Liver (tissue), 9 donors: ENCODE data around the gene ATP11A. TPM values are rescaled to one million over a fixed set of nuclear protein-coding genes. Genes with fewer than 3 reads are reported as not detected.

Source experiments
- DNase-seq: peaks from one replicate; pipeline ENCODE4 v3.0.0-alpha.2; 2017; ENCODE audit warnings: low spot score
- H3K27ac ChIP-seq, 2 donors: one replicate each; pipeline ENCODE4 v1.7.0; 2013; ENCODE audit warnings: inconsistent platforms in 2 of 2, low read length in 2 of 2, control low read depth in 1 of 2, low read depth in 1 of 2, mild to moderate bottlenecking in 1 of 2
- H3K27me3 ChIP-seq, 4 donors: one replicate each; pipeline versions ENCODE4 v1.6.1 to v1.7.0; 2013; ENCODE audit warnings: low read length in 3 of 4, inconsistent platforms in 1 of 4, mild to moderate bottlenecking in 1 of 4, moderate library complexity in 1 of 4; ENCODE audit not compliant: control insufficient read depth in 4 of 4, insufficient read depth in 4 of 4
- H3K36me3 ChIP-seq, 4 donors: one replicate each; pipeline versions ENCODE4 v1.6.1 to v1.7.0; 2013; ENCODE audit warnings: low read length in 3 of 4, mild to moderate bottlenecking in 3 of 4, low read depth in 1 of 4, moderate library complexity in 1 of 4; ENCODE audit not compliant: control insufficient read depth in 4 of 4, insufficient read depth in 3 of 4
- H3K4me1 ChIP-seq, 4 donors: one replicate each; pipeline versions ENCODE4 v1.6.1 to v1.7.0; 2013; ENCODE audit warnings: low read length in 3 of 4, mild to moderate bottlenecking in 3 of 4, moderate library complexity in 1 of 4; ENCODE audit not compliant: control insufficient read depth in 4 of 4, insufficient read depth in 4 of 4
- H3K4me3 ChIP-seq, 3 donors: one replicate each; pipeline versions ENCODE4 v1.6.1 to v1.7.0; 2013; ENCODE audit warnings: low read length in 3 of 3, control low read depth in 1 of 3, low read depth in 1 of 3, mild to moderate bottlenecking in 1 of 3
- H3K9ac ChIP-seq, 2 donors: one replicate each; pipeline ENCODE4 v1.7.0; 2013; ENCODE audit warnings: low read length in 2 of 2, mild to moderate bottlenecking in 2 of 2, moderate library complexity in 2 of 2, control low read depth in 1 of 2, low read depth in 1 of 2
- H3K9me3 ChIP-seq, 4 donors: one replicate each; pipeline versions ENCODE4 v1.6.1 to v1.7.0; 2013; ENCODE audit warnings: low read length in 3 of 4; ENCODE audit not compliant: control insufficient read depth in 4 of 4
- CTCF ChIP-seq: fragments of 150-350 bp; IDR thresholded peaks from 2 replicates; pipeline ENCODE4 v1.5.1; 2017; ENCODE audit warnings: improper control_type of control experiment, low read depth, low read length; ENCODE audit not compliant: missing input control
- EGR1 ChIP-seq, 2 donors: IDR thresholded peaks; 2 replicates each; pipeline ENCODE4 v1.6.1; 2016 to 2018; ENCODE audit warnings: antibody characterized with exemption in 2 of 2, low read depth in 2 of 2
- FOXA1 ChIP-seq: IDR thresholded peaks from 2 replicates; pipeline ENCODE4 v1.6.1; 2016; ENCODE audit warnings: antibody characterized with exemption
- GABPA ChIP-seq, 2 donors: IDR thresholded peaks in 1 of 2; conservative IDR thresholded peaks in 1 of 2; 2 replicates each; pipeline ENCODE4 v1.6.1; 2016; ENCODE audit warnings: antibody characterized with exemption in 2 of 2, mild to moderate bottlenecking in 1 of 2, moderate library complexity in 1 of 2
- HNF4A ChIP-seq, 2 donors: conservative IDR thresholded peaks; 2 replicates each; pipeline ENCODE4 v1.6.1; 2016; ENCODE audit warnings: antibody characterized with exemption in 2 of 2, mild to moderate bottlenecking in 2 of 2
- HNF4G ChIP-seq: IDR thresholded peaks from 2 replicates; pipeline ENCODE4 v1.6.1; 2016; ENCODE audit warnings: antibody characterized with exemption
- JUND ChIP-seq, 2 donors: IDR thresholded peaks; 2 replicates each; pipeline ENCODE4 v1.6.1; 2016; ENCODE audit warnings: antibody characterized with exemption in 2 of 2
- NR2F2 ChIP-seq: IDR thresholded peaks from 2 replicates; pipeline ENCODE4 v1.6.1; 2016; ENCODE audit warnings: antibody characterized with exemption
- RAD21 ChIP-seq, 2 donors: IDR thresholded peaks; 2 replicates each; pipeline ENCODE4 v1.6.1; 2016; ENCODE audit warnings: antibody characterized with exemption in 2 of 2, mild to moderate bottlenecking in 2 of 2
- REST ChIP-seq: IDR thresholded peaks from 2 replicates; pipeline ENCODE4 v1.6.1; 2016; ENCODE audit warnings: antibody characterized with exemption, mild to moderate bottlenecking
- RXRA ChIP-seq, 2 donors: IDR thresholded peaks; 2 replicates each; pipeline ENCODE4 v1.6.1; 2017 to 2018; ENCODE audit warnings: antibody characterized with exemption in 2 of 2, mild to moderate bottlenecking in 1 of 2
- SP1 ChIP-seq: IDR thresholded peaks from 2 replicates; pipeline ENCODE4 v1.6.1; 2018; ENCODE audit warnings: antibody characterized with exemption, mild to moderate bottlenecking
- TAF1 ChIP-seq: conservative IDR thresholded peaks from 2 replicates; pipeline ENCODE4 v1.6.1; 2016; ENCODE audit warnings: antibody characterized with exemption, mild to moderate bottlenecking
- YY1 ChIP-seq: IDR thresholded peaks from 2 replicates; pipeline ENCODE4 v1.6.1; 2016; ENCODE audit warnings: antibody characterized with exemption, mild to moderate bottlenecking
- ZBTB33 ChIP-seq: IDR thresholded peaks from 2 replicates; pipeline ENCODE4 v1.6.1; 2016; ENCODE audit warnings: antibody characterized with exemption
- WGBS: extraction: QIAGEN DNeasy Blood & Tissue Kit; methylation state at CpG from one replicate; pipeline ENCODE4 v1.1.7; 2013; 5-methylcytosine and 5-hydroxymethylcytosine counted together
- polyA plus RNA-seq, 2 donors: library from polyadenylated mRNA; stranded (reverse) in 1 of 2; unstranded in 1 of 2; fragments of 200-250 nt in 1 of 2; fragments of >200 nt in 1 of 2; fragmentation: Nextera tagmentation in 1 of 2; extraction: Ambion mirVana in 1 of 2; gene quantifications; one replicate each; pipeline versions ENCODE4 v1.2.1 to v1.2.3, GENCODE V29; 2013 to 2015
- total RNA-seq, 2 donors: library from RNA; depleted of rRNA; stranded (reverse); fragments of >200 nt; gene quantifications; one replicate each; pipeline ENCODE4 v1.2.3, GENCODE V29; 2014
- donor health status: healthy.
- donor health status: healthy.
- donor health status: healthy.
- donor health status: healthy.
- donor health status: healthy.

ATP11A gene
- total and polyA plus RNA-seq, 4 donors, result 8.7 to 27.9 (median 13.8) TPM

GRCh38 chr13:112876305-112877000 lies 186.6 kb downstream of the ATP11A start:
- no peak overlapping the region for H3K27ac ChIP-seq
- TF ChIP-seq SP1 (no peak), CTCF (no peak), HNF4G (no peak), TAF1 (no peak), YY1 (no peak), ZBTB33 (no peak), EGR1 (IDR thresholded peaks at IDR 0.05; ENCODE audit: low read depth in 2 of 2) (no peak), GABPA (IDR thresholded peaks at IDR 0.05 in 1 of 2, conservative IDR thresholded peaks at IDR 0.05 in 1 of 2) (no peak), HNF4A (conservative IDR thresholded peaks at IDR 0.05) (no peak), FOXA1 (no peak), JUND (IDR thresholded peaks at IDR 0.05) (no peak)
- no peak overlapping the region for H3K4me3 ChIP-seq
- no peaks in the 10 kb centered on the region for H3K9me3 ChIP-seq
- peaks cover 2 to 33% (median 9%) of the 10 kb centered on the region in 4 donors for H3K36me3 ChIP-seq
- no peak for DNase-seq
- H3K27me3 ChIP-seq, result no peaks in the 10 kb centered on the region
- 86% methylated on average over 15 of the region's 15 CpGs for WGBS
- H3K9ac ChIP-seq, result no peak overlapping the region
- no peaks in the 10 kb centered on the region for H3K4me1 ChIP-seq

GRCh38 chr13:112877066-112877465 lies 187.2 kb downstream of the ATP11A start:
- Histone ChIP-seq H3K9me3 (no peaks in the 10 kb centered on the region), H3K9ac (no peak overlapping the region), H3K36me3 (peaks cover 5 to 33% (median 10%) of the 10 kb centered on the region in 4 donors), H3K4me3 (no peak overlapping the region), H3K27ac (no peak overlapping the region), H3K4me1 (no peaks in the 10 kb centered on the region), H3K27me3 (no peaks in the 10 kb centered on the region)
- DNase-seq, result no peak
- no peak for TF ChIP-seq GABPA (IDR thresholded peaks at IDR 0.05 in 1 of 2, conservative IDR thresholded peaks at IDR 0.05 in 1 of 2)
- TF ChIP-seq REST, result no peak
- TF ChIP-seq NR2F2, result no peak
- TF ChIP-seq RXRA (IDR thresholded peaks at IDR 0.05), result no peak
- TF ChIP-seq FOXA1, result no peak
- TF ChIP-seq RAD21 (IDR thresholded peaks at IDR 0.05), result no peak
- TF ChIP-seq HNF4G, result no peak
- TF ChIP-seq CTCF, result no peak
- no peak for TF ChIP-seq TAF1
- WGBS, result 92% methylated on average over 12 of the region's 12 CpGs
